Measurements from ENCODE around the gene INTS14.

DNA sequence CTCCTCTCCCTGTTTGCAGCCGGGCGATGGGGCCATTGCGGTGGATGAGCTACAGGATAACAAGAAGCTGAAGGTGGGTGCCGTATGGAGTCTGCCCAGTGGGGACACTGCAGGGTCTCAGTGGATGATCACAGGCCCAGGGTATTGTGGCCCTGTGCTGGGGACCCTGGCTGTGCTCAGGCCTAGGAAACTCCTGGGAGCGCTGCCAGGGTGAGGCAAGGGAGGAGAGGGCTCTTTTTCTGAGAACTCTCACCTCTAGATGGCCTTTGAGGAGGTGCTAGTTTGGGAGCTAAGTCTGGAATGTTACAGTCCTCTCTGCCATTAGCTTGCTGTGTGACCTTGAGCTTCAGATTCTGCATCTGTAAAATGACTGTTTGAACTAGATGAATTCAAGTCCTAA lies 27.2 kb upstream of the INTS14 start:
- TF ChIP-seq, protein P1, sequence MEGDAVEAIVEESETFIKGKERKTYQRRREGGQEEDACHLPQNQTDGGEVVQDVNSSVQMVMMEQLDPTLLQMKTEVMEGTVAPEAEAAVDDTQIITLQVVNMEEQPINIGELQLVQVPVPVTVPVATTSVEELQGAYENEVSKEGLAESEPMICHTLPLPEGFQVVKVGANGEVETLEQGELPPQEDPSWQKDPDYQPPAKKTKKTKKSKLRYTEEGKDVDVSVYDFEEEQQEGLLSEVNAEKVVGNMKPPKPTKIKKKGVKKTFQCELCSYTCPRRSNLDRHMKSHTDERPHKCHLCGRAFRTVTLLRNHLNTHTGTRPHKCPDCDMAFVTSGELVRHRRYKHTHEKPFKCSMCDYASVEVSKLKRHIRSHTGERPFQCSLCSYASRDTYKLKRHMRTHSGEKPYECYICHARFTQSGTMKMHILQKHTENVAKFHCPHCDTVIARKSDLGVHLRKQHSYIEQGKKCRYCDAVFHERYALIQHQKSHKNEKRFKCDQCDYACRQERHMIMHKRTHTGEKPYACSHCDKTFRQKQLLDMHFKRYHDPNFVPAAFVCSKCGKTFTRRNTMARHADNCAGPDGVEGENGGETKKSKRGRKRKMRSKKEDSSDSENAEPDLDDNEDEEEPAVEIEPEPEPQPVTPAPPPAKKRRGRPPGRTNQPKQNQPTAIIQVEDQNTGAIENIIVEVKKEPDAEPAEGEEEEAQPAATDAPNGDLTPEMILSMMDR (IDR thresholded peaks at IDR 0.05) = no peak
- TF ChIP-seq POLR2A (IDR thresholded peaks at IDR 0.05) = no peak
